RWPE1 (cell line): ENCODE data around the gene FOSB.

Experiments
- CTCF ChIA-PET: fragments of 350-600 bp; sonication (Branson Sonifier 250); formaldehyde crosslinking; extraction: SDS; loops from one replicate; lab custom pipeline; 2021; lab: Yijun Ruan, JAX
- POLR2A ChIA-PET: fragments of 400-600 bp; formaldehyde crosslinking; extraction: SDS; loops from one replicate; lab custom pipeline; 2020; ENCODE audit warnings: antibody characterized with exemption; ENCODE audit not compliant: low non-redundant PET; lab: Yijun Ruan, JAX
- DNase-seq: peaks from one replicate; pipeline ENCODE4 v3.0.0; 2012; ENCODE audit warnings: low spot score
- H3K27ac ChIP-seq: fragments of 450-650 bp; 2 replicates; pipeline ENCODE4 v1.5.1; 2017
- TF ChIP-seq, protein P1 (sequence below): fragments of 450-650 bp; conservative IDR thresholded peaks from 2 replicates; pipeline ENCODE4 v1.5.1; 2017; ENCODE audit warnings: low read depth, mild to moderate bottlenecking

Gene FOSB

DNA sequence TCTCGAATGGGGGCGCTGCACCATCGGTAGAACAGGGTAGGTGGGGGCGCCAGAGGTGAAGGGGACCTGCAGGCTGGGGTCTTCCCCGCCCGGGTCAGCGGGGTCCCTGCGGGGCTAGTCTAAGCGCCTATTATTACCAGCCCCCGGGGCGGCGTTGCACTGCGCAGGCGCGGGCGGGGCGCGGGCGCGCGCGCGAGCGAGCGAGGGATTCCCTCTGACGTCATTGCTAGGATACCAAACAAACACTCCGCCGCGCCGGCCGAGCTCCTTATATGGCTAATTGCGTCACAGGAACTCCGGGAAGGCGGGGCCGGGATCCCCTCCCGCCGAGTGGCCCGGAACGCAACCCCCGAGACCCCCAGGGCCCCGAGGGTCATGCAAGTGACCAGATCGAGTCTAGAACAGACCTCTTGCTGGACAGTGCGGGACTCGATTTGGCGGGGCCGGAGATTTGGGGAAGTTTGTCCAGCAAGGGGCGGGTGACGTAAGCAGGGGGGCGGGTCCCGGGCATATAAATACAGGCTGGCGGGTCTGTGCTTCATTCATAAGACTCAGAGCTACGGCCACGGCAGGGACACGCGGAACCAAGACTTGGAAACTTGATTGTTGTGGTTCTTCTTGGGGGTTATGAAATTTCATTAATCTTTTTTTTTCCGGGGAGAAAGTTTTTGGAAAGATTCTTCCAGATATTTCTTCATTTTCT lies at the start of gene FOSB:
FOSB (plus strand) TSS at position 541 of the 703 bp plus-strand sequence. CDS start 591 bp downstream, outside the sequence.
- POLR2A ChIA-PET, result interaction anchor here (0.6 to 3.0 kb wide), 5 partner anchors 10 to 28 kb away, joined by 4 to 14 read pairs (median 6); no protein-coding TSS in a partner anchor
- TF ChIP-seq, protein P1, sequence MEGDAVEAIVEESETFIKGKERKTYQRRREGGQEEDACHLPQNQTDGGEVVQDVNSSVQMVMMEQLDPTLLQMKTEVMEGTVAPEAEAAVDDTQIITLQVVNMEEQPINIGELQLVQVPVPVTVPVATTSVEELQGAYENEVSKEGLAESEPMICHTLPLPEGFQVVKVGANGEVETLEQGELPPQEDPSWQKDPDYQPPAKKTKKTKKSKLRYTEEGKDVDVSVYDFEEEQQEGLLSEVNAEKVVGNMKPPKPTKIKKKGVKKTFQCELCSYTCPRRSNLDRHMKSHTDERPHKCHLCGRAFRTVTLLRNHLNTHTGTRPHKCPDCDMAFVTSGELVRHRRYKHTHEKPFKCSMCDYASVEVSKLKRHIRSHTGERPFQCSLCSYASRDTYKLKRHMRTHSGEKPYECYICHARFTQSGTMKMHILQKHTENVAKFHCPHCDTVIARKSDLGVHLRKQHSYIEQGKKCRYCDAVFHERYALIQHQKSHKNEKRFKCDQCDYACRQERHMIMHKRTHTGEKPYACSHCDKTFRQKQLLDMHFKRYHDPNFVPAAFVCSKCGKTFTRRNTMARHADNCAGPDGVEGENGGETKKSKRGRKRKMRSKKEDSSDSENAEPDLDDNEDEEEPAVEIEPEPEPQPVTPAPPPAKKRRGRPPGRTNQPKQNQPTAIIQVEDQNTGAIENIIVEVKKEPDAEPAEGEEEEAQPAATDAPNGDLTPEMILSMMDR, result no peak

DNA sequence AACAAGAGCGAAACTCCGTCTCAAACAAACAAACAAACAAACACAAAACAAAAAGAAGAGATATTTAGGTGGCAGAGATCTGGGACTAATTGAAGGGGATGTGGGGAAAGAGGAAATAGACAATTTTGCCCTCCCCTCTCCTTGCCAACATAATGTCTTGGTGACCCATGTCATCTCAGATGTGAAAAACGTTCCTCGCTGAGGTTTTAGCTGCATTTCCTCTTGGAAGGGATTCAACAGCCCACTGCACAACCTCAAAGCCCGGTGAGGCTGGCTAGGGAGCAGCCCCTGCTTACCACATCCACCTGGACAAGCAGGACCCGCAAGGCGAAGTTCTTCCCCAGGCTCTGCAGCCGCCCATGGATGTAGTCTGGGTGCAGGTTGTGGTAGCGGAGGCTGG lies 49.0 kb upstream of the FOSB start:
- no peak for DNase-seq
- ChIA-PET CTCF (no interaction called here), POLR2A (no interaction called here)
- TF ChIP-seq, protein P1, result no peak
- peak overlapping the region; percentile 100 for H3K27ac ChIP-seq

More for the DNA sequence above, at the start of gene FOSB:
- peak within 1 kb of the TSS; percentile 96 for H3K27ac ChIP-seq
- peak; percentile 91 for DNase-seq
- CTCF ChIA-PET, result interaction anchor here (0.8 to 2.9 kb wide), 5 partner anchors 12 to 66 kb away, joined by 3 to 23 read pairs (median 5); no protein-coding TSS in a partner anchor

DNA sequence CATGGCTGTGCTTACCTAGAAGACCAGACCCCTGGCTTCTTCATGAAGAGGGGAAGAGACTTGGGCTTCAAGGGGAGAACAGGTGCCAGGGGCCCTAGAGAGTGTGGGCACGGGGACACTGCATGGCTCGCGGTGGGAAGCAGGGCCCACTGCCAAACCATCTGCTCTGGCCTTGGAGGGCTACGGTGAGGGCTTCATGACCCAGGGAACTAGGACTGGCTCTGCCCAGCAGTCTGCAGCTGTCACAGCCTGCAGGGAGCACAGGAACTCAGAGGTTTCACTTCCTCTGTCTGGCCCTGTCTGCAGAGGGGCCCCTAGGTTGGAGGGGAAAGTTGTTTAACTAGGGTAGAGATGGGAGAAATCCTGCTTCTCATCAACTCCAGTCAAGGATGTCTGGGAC lies 48.4 kb upstream of the FOSB start:
- TF ChIP-seq, protein P1, result no peak
- H3K27ac ChIP-seq, result peak overlapping the region; percentile 100
- POLR2A ChIA-PET, result no interaction called here
- DNase-seq, result no peak
- CTCF ChIA-PET, result no interaction called here

DNA sequence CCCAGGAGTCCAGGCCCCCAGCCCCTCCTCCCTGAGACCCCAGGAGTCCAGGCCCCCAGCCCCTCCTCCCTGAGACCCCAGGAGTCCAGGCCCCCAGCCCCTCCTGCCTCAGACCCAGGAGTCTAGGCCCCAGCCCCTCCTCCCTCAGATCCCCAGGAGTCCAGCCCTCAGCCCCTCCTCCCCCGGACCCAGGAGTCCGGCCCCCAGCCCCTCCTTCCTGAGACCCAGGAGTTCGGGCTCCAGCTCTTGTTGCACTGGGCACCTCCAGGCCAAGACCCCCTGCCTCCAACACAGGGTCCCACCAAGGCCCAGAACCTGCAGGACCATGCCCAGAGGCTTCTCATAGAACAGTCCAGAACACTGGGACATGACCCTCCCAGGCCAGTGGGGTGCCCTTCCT lies 47.9 kb upstream of the FOSB start:
- peak overlapping the region; percentile 100 for H3K27ac ChIP-seq
- ChIA-PET CTCF (no interaction called here), POLR2A (no interaction called here)
- DNase-seq, result no peak
- TF ChIP-seq, protein P1, result no peak

DNA sequence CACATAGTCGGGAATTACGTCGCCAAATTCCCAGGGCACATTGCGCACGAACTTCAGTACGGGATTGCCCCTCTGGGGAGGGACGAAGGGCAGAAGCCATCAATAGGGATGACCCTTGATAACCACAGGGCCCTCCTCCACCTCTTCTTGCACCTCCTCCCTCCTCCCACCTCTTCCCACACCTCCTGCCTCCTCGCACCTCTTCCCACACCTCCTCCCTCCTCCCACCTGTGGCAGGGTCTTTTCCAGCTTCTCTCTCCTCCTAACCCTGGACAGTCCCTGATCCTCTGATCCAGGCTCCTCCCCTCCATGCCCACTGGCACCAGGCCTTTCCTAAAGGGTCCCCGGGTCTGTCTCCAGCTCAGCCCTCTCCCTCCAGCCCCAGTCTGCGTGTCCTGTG lies 47.4 kb upstream of the FOSB start:
- H3K27ac ChIP-seq, result peak overlapping the region; percentile 100
- TF ChIP-seq, protein P1, result no peak
- ChIA-PET CTCF (no interaction called here), POLR2A (no interaction called here)
- no peak for DNase-seq

DNA sequence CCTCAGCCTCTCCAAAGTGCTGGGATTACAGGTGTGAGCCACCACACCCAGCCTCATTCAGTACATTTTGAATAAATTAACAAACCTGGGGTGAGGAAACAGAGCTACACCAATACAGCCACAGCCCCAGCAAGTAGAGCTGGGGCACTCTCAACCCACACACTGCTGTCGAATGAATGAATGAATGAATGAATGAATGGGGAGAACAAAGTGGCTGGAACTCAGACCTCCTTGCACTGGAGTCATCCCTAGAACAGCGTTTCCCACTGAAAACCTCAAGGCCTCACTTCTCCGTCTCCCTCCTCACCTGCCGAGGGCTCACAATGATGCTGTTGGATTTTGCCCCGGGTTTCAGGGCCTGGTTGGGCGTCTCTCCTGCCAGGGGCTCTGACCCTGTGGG lies 46.9 kb upstream of the FOSB start:
- H3K27ac ChIP-seq, result peak overlapping the region; percentile 100
- ChIA-PET POLR2A (no interaction called here), CTCF (no interaction called here)
- DNase-seq, result no peak
- TF ChIP-seq, protein P1, result no peak
